Right atrium auricular region (tissue), 2 donors: ENCODE measurements around the gene NPR2. TPM values are rescaled to one million over a fixed set of nuclear protein-coding genes. Genes with fewer than 3 reads are reported as not detected.
A peak's percentile ranks its signal among the peaks of the same experiment; 100 is the strongest.

ENCODE experiments used
- DNase-seq: peaks from one replicate; pipeline ENCODE4 v3.0.0-alpha.2; 2019; ENCODE audit warnings: low spot score
- H3K27ac ChIP-seq, 2 donors: fragments of 200-600 bp; sonication (generic); 1 replicate in 1 of 2; 2 replicates in 1 of 2; pipeline ENCODE4 v1.5.1; 2016 to 2019
- H3K27me3 ChIP-seq, 2 donors: fragments of 200-600 bp; sonication (generic); one replicate each; pipeline versions ENCODE4 v1.5.1 to v1.6.0; 2017 to 2019
- H3K36me3 ChIP-seq: fragments of 200-600 bp; sonication (generic); one replicate; pipeline ENCODE4 v1.5.1; 2016
- H3K4me1 ChIP-seq, 2 donors: fragments of 200-600 bp; sonication (generic); one replicate each; pipeline versions ENCODE4 v1.5.1 to v1.6.0; 2017 to 2019
- H3K4me3 ChIP-seq, 2 donors: fragments of 200-600 bp; sonication (generic); 1 replicate in 1 of 2; 2 replicates in 1 of 2; pipeline ENCODE4 v1.5.1; 2017 to 2019; ENCODE audit warnings: mild to moderate bottlenecking in 1 of 2, moderate library complexity in 1 of 2
- H3K9me3 ChIP-seq, 2 donors: fragments of 200-600 bp; sonication (generic); one replicate each; pipeline ENCODE4 v1.5.1; 2019
- CTCF ChIP-seq, 2 donors: fragments of 200-600 bp; sonication (generic); IDR thresholded peaks; one replicate each; pipeline ENCODE4 v1.5.1; 2019; ENCODE audit warnings: antibody characterized with exemption in 2 of 2
- total RNA-seq, 2 donors: library from RNA; depleted of rRNA; stranded (reverse); fragments of >200 nt; gene quantifications; one replicate each; pipeline ENCODE4 v1.1.0, GENCODE V29; 2016

The NPR2 gene
- total RNA-seq, 2 donors from 2014 or later, result 17.7 to 27.2 TPM

GRCh38 chr9:35766997-35767396 is 24.4 kb upstream of the NPR2 start:
- TF ChIP-seq CTCF (IDR thresholded peaks at IDR 0.05), result no peak
- Histone ChIP-seq H3K4me1 (peaks cover 0 to 18% of the 10 kb centered on the region in 2 donors), H3K27ac (no peak overlapping the region), H3K36me3 (no peaks in the 10 kb centered on the region), H3K9me3 (no peaks in the 10 kb centered on the region), H3K27me3 (no peaks in the 10 kb centered on the region), H3K4me3 (no peak overlapping the region)
- DNase-seq, result no peak

GRCh38 chr9:35767458-35767857 is 23.9 kb upstream of the NPR2 start:
- Histone ChIP-seq H3K4me3 (no peak overlapping the region), H3K36me3 (no peaks in the 10 kb centered on the region), H3K27ac (no peak overlapping the region), H3K4me1 (peaks cover 0 to 22% of the 10 kb centered on the region in 2 donors), H3K27me3 (no peaks in the 10 kb centered on the region), H3K9me3 (no peaks in the 10 kb centered on the region)
- DNase-seq, result no peak
- no peak for TF ChIP-seq CTCF (IDR thresholded peaks at IDR 0.05)

- no peaks in the 10 kb centered on the region for H3K27me3 ChIP-seq
- peaks cover 0 to 22% of the 10 kb centered on the region in 2 donors for H3K4me1 ChIP-seq
- TF ChIP-seq CTCF (IDR thresholded peaks at IDR 0.05), result no peak
- no peak overlapping the region for H3K4me3 ChIP-seq
- H3K27ac ChIP-seq, result no peak overlapping the region
- H3K36me3 ChIP-seq, result no peaks in the 10 kb centered on the region
- H3K9me3 ChIP-seq, result no peaks in the 10 kb centered on the region
- no peak for DNase-seq
These were observed 21.6 kb upstream of the NPR2 start for GRCh38 chr9:35769763-35770162.

DNA sequence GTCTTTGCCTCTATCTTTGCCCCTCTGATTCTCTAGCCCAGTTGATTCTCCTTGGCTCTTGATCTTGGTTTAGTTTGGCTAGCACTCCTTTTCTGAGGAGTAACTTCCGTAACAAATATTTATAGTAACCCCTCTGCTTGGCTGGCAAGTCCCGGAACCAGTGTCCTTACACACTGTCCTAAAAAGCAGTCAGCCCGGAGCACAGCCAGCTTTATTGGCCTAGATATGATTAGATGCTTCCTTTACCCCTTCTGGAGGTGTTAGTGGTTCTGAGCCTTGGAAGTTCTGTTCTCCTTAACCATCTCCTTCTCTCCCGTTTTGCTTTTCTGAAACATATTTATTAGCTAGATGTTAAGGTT is 20.3 kb upstream of the NPR2 start:
- TF ChIP-seq CTCF (IDR thresholded peaks at IDR 0.05), result no peak

GRCh38 chr9:35771534-35771933 is 19.9 kb upstream of the NPR2 start:
- Histone ChIP-seq H3K4me3 (no peak overlapping the region), H3K27ac (peak overlapping the region; percentile 69 to 75), H3K9me3 (no peaks in the 10 kb centered on the region), H3K36me3 (no peaks in the 10 kb centered on the region), H3K4me1 (peaks cover 0 to 31% of the 10 kb centered on the region in 2 donors), H3K27me3 (no peaks in the 10 kb centered on the region)
- no peak for TF ChIP-seq CTCF (IDR thresholded peaks at IDR 0.05)
- no peak for DNase-seq

More for the DNA sequence above, 20.3 kb upstream of the NPR2 start:
- Histone ChIP-seq H3K36me3 (no peaks in the 10 kb centered on the region), H3K9me3 (no peaks in the 10 kb centered on the region), H3K27ac (peak overlapping the region; percentile 69 to 75), H3K4me1 (peaks cover 0 to 31% of the 10 kb centered on the region in 2 donors), H3K27me3 (no peaks in the 10 kb centered on the region), H3K4me3 (no peak overlapping the region)
- no peak for DNase-seq

DNA sequence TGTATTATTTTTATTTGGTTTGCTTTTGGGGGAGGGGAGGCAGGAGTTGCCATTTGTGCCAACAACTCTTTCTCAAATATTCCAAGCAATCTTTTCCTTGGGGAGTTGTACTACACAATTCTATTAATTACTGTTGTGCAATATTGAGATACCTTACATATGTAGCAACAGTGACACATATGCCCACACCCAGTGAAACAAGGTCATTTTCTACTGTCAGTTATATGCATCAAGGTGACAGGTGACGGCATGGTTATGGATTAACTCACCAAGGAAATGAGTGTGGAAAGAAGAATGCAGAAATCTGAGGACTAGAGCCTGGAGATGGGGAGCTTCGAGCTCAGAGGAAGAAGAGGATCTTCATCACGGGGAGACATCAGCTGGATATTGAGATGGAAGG is 19.4 kb upstream of the NPR2 start:
- Histone ChIP-seq H3K4me3 (no peak overlapping the region), H3K27me3 (no peaks in the 10 kb centered on the region), H3K27ac (peak overlapping the region; percentile 69 to 75), H3K4me1 (peaks cover 0 to 31% of the 10 kb centered on the region in 2 donors), H3K36me3 (no peaks in the 10 kb centered on the region), H3K9me3 (no peaks in the 10 kb centered on the region)
- no peak for DNase-seq
- TF ChIP-seq CTCF (IDR thresholded peaks at IDR 0.05), result no peak
